GM21528 (cell line): ENCODE data around the gene CDK19.
"Not testable (repeated sequence)": the region's sequence is repeated elsewhere in the genome, so short reads cannot be mapped to it uniquely, and the experiment has no call there.

Experiments
- ATAC-seq: cut with Tn5 transposase; IDR thresholded peaks from one replicate; pipeline ENCODE4 v1.9.1; 2021; ENCODE audit warnings: mild to moderate bottlenecking, moderate library complexity; ENCODE audit not compliant: unreplicated experiment, low FRiP score

Gene CDK19

GRCh38 chr6:110635096-110635495 lies 180.2 kb downstream of the CDK19 start:
- ATAC-seq = no peak

DNA sequence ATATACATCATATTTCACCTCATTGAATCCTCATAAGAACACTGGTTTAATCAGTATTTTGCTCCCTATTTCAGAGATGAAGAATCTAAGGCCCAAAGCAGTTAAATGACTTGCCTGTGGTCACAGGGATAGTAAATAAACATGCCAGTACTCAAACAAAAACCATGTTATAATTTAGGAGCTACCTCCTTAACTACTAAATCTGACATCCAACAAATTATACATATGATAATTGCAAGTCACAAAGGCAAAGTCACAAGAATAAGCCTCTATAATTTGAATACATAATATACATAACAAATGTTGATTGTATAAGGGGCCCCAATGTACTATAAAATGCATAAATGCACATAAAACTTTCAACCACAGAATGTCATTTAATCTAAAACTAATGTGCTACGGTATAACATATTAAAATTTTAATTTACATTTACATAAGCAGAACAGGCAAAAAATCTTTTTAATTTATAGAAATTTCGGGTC lies 181.5 kb downstream of the CDK19 start:
- ATAC-seq = no peak

DNA sequence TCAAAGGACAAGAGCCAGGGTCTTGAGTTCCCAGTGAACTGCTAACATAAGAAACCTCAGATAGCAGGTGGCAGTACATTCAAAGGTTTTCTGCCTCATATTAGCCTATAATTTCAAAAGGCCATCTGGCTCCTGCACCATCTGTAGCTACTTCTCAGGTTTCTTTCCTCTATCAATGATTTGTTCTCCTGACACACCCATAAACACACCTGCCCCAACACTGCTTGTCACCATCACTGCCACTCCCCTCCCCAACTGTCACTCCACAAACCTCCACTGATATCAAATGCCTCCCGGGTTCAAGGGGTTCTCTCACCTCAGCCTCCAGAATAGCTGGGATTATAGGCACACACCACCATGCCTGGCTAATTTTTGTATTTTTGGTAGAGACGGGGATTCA lies 186.1 kb downstream of the CDK19 start:
- ATAC-seq = no peak

DNA sequence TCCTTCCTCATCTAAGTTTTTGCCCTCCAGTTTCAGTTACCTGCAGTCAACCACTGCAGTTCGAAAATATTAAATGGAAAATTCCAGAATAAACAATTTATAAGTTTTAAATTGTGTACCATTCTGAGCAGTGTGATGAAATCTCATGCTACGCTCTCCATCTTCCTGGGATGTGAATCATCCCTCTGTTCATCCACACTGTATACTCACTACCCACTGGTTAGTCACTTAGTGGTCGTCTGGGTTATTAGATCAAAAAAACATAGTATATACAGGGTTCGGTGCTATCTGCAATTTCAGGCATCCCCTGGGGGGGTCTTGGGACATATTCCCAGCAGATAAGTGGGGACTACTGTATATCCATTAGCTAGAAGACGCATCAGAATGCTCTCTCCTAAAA lies 186.9 kb downstream of the CDK19 start:
- no peak for ATAC-seq

GRCh38 chr6:110626442-110626841 lies 188.8 kb downstream of the CDK19 start:
- no peak for ATAC-seq

DNA sequence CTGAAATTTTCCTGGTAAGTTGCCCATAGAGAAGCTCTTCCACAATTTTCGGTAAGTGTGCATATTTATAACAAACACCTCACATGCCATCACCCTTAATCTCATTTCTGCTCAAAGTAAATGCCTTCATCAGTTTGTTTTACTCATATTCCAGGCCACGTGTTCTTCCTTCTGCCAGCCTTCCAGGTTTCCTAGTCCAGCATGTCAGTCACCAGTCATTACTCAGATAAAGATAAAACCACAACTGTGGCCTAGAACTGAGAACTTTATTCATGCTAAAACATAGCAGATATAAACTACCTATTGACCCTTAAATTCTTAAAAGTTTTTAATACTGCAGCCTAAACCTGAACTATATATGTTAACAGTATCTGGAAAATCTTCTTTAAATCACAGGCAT lies 189.4 kb downstream of the CDK19 start:
- no peak for ATAC-seq

- ATAC-seq = no peak
Observed at GRCh38 chr6:110622912-110623578, 192.2 kb downstream of the CDK19 start.

GRCh38 chr6:110621061-110621460 lies 194.2 kb downstream of the CDK19 start:
- no peak for ATAC-seq

- ATAC-seq = no peak
Observed at GRCh38 chr6:110620065-110620464, 195.2 kb downstream of the CDK19 start.

- ATAC-seq = no peak
Observed at GRCh38 chr6:110619275-110619908, 195.9 kb downstream of the CDK19 start.

DNA sequence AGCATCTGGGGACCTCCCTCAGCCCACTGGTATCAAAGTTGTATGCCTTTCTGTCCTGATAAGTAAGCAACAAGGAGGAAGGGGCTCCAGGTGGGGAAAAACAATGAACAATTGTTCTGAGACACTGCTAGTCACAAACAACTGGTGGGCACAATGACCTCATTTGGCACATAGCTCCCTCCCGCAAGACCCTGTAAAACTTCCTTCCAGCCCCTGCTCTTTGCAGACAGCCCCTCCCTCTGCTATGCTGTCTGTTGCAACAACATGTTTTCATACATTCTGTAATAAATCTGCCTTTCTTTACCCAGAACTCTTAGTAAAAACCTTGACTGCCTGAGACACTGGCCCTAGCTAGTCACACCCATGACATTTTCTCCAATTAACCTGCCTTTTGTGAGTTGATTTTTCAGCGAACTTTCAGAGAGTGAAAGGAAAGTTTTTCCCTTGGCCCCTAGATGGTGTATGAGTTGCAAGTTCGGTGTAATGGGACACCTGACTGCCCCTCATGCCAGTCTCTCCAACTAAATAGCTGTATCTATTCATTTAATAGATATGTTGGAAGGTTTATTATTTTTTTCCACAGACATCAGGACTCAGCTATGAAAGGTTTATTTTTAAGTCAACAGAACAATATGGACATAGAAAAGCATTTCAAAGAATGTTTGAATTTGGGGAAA lies 196.5 kb downstream of the CDK19 start:
- no peak for ATAC-seq

GRCh38 chr6:110617057-110617456 lies 198.2 kb downstream of the CDK19 start:
- no peak for ATAC-seq

GRCh38 chr6:110615722-110616121 lies 199.5 kb downstream of the CDK19 start:
- no peak for ATAC-seq

- no peak for ATAC-seq
Observed at GRCh38 chr6:110614586-110614985, 200.7 kb downstream of the CDK19 start.

DNA sequence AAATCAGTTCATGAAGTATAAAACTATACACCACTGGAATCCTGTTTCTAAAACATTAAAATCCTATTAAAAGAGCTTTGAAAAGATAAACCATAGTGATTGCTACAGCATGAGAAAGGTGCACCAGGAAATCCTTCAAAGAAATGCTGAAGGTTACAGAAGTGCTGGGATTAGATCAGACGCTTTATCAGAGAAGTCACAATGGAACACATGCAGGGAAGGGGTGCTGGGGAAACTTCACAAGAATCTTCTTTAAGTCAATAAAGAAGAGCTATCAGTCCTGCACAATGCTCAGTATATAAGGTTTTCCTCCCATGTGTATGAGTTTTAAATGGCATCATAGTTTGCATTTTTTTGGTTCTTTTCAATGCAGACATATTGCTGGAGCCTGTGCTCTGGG lies 201.2 kb downstream of the CDK19 start:
- ATAC-seq = no peak

DNA sequence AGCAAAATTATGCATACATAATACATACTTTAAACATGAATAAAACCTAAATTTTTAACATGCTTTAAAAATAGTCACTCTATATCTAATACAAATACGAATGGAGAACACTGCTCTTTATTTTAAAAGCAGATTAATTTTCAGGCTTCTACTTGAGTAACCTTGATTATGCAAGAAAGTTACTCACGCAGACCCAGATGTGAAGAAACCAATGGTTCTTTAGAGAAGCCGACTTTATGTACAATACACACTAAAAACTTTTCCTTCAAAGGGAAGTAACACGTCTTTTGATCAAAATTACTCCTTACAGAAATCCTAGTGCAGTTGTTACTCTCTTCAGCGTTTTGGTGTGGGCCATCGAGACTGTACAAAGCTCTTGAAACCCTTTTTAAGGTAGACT lies 201.9 kb downstream of the CDK19 start:
- no peak for ATAC-seq

DNA sequence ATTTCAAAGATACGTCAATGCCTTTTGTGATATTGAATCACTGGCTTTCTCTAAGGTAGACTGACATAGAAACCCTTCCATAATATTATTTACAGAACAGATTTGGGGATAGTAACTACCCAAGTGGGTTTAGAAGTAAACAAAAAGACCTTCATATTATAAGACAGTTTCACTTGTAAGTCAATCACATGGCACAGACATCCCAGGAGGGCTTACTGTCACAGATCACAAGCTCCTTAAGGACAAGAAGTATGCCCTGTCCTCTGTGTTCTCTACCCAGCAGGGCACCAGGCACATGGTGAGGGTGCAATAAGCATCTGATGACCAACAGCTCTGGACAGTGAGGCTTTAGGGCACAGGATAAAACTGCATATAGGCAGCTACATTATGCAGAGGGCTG lies 203.0 kb downstream of the CDK19 start:
- ATAC-seq = no peak

DNA sequence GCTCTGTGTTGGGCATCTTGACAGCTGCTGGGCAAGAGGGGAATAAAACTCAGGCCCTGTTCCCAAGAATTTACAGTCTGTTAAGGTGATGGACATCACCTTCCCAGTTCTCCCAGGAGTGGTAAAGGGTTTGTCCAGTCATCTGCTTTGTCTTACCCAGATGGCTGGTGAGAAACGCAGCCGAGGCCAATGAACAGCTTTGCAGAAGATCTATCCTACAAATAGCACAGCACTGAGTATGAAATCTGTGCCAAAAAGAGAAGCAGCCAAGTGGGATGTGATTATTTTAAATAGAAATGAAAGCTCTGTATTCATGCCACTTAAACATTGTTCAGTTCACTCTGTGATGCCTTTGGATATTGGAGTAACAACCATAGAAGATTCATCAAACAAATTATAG lies 206.2 kb downstream of the CDK19 start:
- no peak for ATAC-seq

- no peak for ATAC-seq
Observed at GRCh38 chr6:110608151-110608550, 207.1 kb downstream of the CDK19 start.

DNA sequence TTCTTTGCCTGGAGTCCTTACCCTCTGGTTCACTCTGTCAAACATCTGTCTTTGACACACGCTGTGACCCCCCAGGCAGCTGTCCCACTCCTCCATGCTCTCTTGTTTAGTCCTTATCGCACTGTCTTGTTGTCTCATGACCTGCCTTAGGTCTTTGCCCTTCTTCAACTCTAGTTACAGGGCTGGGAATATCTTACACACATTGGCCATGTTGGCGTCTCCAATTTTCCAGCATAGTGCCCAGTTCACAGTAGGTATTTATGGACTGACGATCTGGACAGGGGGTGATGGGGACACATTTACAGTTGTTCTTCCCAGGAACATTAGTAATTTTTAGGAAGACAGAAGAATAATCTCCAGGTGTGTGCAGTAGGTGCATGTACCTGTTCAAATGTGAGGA lies 209.1 kb downstream of the CDK19 start:
- no peak for ATAC-seq

DNA sequence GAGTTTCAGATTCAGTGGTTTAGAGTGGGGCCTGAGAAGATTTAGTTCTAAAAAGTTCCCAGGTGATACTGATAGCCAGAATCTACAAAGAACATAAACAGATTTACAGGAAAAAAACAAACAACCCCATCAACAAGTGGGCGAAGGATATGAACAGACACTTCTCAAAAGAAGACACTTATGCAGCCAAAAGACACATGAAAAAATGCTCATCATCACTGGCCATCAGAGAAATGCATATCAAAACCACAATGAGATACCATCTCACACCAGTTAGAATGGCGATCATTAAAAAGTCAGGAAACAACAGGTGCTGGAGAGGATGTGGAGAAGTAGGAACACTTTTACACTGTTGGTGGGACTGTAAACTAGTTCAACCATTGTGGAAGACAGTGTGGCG lies 214.6 kb downstream of the CDK19 start:
- ATAC-seq = not testable (repeated sequence)

DNA sequence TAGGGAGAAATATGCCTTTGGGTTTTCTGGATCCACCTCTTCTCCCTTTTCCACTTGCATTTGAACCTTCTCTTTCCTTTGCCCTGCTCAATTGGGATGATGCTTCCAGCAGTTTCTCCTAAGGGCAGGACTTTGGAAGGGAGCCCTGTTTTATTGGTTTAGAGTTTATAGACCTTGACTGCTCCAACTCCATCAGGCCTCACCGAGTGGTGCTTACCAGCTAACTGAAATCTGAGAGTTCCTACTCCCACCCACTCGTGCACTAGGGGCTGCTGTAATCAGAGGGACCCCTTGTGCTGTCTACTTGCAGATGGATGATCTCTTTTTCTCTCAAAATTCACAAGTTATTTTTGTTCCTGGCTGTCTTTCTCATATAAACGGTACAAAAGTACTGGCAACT lies 217.5 kb downstream of the CDK19 start:
- no peak for ATAC-seq
